ENCODE measurements around the gene PCBP2. TPM values are rescaled to one million over a fixed set of nuclear protein-coding genes. Genes with fewer than 3 reads are reported as not detected.

The PCBP2 gene
- polyA plus RNA-seq, 2 of the 4 experiments (the other 2 are of a cell fraction), result 367 to 546 TPM

DNA sequence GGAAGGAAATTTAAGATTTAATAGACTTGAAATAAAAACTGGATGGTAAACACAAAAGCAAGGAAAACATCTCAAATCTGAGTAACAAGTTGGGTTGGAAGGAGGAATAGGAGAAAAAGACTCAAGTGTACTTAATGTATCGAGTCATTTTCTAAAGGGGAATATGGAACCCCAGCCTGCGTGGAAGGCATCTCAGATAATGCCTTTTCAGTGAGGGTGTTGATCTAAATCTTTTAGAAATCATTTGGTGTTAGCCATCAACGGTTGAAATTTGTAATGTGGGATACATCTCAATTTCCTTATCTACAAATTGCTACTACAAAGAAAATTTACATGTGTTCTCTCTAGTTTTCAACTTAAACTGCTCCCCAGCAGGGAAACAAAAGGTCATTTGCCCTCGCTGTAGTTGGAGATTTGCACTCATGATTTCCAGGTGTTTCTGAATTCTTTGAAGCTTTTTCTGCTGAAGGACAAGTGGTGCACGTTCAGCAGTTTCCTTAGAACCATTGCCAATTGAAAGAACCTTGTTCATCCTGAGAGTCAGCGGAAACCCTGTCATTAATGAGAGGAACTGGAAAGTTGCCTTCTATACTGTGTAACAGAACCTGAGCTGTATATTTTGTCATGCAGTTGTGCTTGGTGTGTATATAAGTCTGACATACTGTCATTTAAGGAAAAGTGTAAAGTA is 2.2 kb downstream of the PCBP2 start:
- Histone ChIP-seq H3K9me3 (no peaks in the 10 kb centered on the region), H3K4me3 (peak overlapping the region; percentile 88), H3K27ac (0 out of 6 replicates have a peak overlapping the region, but pooled peaks of 1 of the 2 experiments have one; percentile 1), H3K4me1 (peaks cover 25% of the 10 kb centered on the region), H3K4me2 (peak overlapping the region; percentile 80)
- no peak for FAIRE-seq
- no peak for ATAC-seq
- ChIA-PET CTCF (interaction anchor here (0.6 to 1.9 kb wide), 6 partner anchors 10 to 480 kb away, joined by 3 to 7 read pairs (median 4); no protein-coding TSS in a partner anchor), POLR2A (interaction anchor here (0.6 to 1.7 kb wide), 5 partner anchors 11 to 129 kb away, joined by 3 to 4 read pairs (median 3); partner anchors contain the start of gene MAP3K12)
- DNase-seq (ENCODE audit: low read depth in 1 of 2, low spot score in 1 of 2), result no peak
- TF ChIP-seq EHF (CRISPR knock-in tag; IDR thresholded peaks at IDR 0.05) (no peak), POLR2AphosphoS2 (conservative IDR thresholded peaks at IDR 0.05; ENCODE audit: low read length) (0 out of 2 replicates have a peak, but pooled peaks have one; percentile 34)
- WGBS (ENCODE audit: missing lambda C conversion rate), result 44% methylated on average over 6 of the region's 6 CpGs

DNA sequence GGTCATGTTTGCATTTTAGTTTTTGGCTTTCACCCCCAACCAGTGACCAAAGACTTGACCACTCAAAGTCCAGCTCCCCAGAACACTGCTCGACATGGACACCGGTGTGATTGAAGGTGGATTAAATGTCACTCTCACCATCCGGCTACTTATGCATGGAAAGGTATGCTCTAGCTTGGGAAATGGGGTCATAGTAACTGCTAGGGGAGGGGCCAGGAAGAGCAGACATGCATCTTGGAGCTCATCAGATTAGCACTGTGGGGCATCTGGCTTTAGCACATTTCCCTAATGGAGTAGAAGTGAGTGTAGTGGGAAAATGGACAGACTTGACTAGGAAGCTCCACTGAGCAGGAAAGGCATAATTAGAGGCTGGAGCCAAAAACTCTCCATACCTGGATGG is 2.8 kb downstream of the PCBP2 start:
- whole genome bisulfite sequencing (ENCODE audit: missing lambda C conversion rate), result 68% methylated on average over 3 of the region's 3 CpGs
- ATAC-seq (no peak), FAIRE-seq (no peak), DNase-seq (ENCODE audit: low read depth in 1 of 2, low spot score in 1 of 2) (no peak)
- ChIA-PET CTCF (interaction anchor here (0.9 to 1.5 kb wide), 4 partner anchors 10 to 103 kb away, joined by 3 to 7 read pairs (median 4); no protein-coding TSS in a partner anchor), POLR2A (interaction anchor here (0.6 to 1.7 kb wide), 6 partner anchors 11 to 129 kb away, joined by 3 to 4 read pairs (median 3); partner anchors contain the start of gene MAP3K12)
- H3K9me3 ChIP-seq, result no peaks in the 10 kb centered on the region
- H3K4me1 ChIP-seq, result peaks cover 28% of the 10 kb centered on the region
- H3K4me3 ChIP-seq, result no peak overlapping the region; the same call in 2 of the 3 replicates
- H3K27ac ChIP-seq, result no peak overlapping the region
- H3K4me2 ChIP-seq, result peak overlapping the region; percentile 80
- TF ChIP-seq, protein P1, sequence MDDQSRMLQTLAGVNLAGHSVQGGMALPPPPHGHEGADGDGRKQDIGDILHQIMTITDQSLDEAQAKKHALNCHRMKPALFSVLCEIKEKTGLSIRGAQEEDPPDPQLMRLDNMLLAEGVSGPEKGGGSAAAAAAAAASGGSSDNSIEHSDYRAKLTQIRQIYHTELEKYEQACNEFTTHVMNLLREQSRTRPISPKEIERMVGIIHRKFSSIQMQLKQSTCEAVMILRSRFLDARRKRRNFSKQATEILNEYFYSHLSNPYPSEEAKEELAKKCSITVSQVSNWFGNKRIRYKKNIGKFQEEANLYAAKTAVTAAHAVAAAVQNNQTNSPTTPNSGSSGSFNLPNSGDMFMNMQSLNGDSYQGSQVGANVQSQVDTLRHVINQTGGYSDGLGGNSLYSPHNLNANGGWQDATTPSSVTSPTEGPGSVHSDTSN (IDR thresholded peaks at IDR 0.05), result no peak
- TF ChIP-seq MYC (IDR thresholded peaks at IDR 0.05; ENCODE audit: borderline replicate concordance, low read length) (no peak), FOSB (CRISPR knock-in tag; IDR thresholded peaks at IDR 0.05) (no peak), KDM5A (IDR thresholded peaks at IDR 0.05) (no peak), ZNF302 (CRISPR knock-in tag; IDR thresholded peaks at IDR 0.05) (no peak), JUN (IDR thresholded peaks at IDR 0.05) (no peak)
- TF ChIP-seq, protein P2, sequence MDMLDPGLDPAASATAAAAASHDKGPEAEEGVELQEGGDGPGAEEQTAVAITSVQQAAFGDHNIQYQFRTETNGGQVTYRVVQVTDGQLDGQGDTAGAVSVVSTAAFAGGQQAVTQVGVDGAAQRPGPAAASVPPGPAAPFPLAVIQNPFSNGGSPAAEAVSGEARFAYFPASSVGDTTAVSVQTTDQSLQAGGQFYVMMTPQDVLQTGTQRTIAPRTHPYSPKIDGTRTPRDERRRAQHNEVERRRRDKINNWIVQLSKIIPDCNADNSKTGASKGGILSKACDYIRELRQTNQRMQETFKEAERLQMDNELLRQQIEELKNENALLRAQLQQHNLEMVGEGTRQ (IDR thresholded peaks at IDR 0.05), result no peak
- TF ChIP-seq, protein P3, sequence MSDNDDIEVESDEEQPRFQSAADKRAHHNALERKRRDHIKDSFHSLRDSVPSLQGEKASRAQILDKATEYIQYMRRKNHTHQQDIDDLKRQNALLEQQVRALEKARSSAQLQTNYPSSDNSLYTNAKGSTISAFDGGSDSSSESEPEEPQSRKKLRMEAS (IDR thresholded peaks at IDR 0.05), result no peak
- TF ChIP-seq, protein P4, sequence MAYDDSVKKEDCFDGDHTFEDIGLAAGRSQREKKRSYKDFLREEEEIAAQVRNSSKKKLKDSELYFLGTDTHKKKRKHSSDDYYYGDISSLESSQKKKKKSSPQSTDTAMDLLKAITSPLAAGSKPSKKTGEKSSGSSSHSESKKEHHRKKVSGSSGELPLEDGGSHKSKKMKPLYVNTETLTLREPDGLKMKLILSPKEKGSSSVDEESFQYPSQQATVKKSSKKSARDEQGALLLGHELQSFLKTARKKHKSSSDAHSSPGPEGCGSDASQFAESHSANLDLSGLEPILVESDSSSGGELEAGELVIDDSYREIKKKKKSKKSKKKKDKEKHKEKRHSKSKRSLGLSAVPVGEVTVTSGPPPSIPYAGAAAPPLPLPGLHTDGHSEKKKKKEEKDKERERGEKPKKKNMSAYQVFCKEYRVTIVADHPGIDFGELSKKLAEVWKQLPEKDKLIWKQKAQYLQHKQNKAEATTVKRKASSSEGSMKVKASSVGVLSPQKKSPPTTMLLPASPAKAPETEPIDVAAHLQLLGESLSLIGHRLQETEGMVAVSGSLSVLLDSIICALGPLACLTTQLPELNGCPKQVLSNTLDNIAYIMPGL (CRISPR knock-in tag; IDR thresholded peaks at IDR 0.05; ENCODE audit: borderline replicate concordance), result no peak

DNA sequence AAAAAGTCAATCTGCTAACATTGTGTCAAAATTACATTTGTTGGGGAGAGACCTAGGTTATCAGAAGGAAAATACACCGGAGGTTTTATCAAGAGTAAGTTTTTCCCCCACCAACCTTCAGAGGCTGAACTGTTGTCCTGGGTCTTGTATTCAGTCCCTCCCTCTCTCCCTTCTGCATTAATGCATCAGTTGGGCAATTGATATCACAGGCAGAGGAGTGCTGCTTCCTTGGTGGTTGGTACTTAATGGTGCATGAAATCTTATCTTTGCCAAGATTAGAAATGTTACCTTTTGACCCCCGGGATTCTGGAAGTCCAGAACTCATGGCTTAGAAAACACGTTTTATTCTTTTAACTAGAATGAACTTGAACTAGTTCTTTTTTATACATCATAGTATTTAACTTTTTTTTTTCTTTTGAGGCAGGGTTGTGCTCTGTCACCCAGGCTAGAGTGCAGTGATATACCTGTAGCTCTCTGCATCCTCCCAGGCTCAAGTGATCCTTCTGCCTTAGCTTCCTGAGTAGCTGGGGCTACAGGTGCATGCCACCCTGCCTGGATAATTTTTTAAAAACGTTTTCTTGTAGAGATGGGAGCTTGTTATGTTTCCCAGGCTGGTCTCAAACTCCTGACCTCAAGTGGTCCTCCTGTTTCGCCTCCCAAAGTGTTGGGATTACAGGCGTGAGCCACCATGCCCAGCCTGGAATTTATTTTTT is 4.9 kb downstream of the PCBP2 start:
- no peak overlapping the region for H3K27ac ChIP-seq
- no peak for FAIRE-seq
- CTCF ChIA-PET, result no interaction called here
- WGBS (ENCODE audit: missing lambda C conversion rate), result 81% methylated on average over 6 of the region's 6 CpGs
- TF ChIP-seq EHMT2 (IDR thresholded peaks at IDR 0.05; ENCODE audit: low read depth), result no peak
- TF ChIP-seq POLR2AphosphoS2 (conservative IDR thresholded peaks at IDR 0.05; ENCODE audit: low read length), result 0 out of 2 replicates have a peak, but pooled peaks have one; percentile 48
- TF ChIP-seq, protein P5, sequence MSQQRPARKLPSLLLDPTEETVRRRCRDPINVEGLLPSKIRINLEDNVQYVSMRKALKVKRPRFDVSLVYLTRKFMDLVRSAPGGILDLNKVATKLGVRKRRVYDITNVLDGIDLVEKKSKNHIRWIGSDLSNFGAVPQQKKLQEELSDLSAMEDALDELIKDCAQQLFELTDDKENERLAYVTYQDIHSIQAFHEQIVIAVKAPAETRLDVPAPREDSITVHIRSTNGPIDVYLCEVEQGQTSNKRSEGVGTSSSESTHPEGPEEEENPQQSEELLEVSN (IDR thresholded peaks at IDR 0.05; ENCODE audit: borderline replicate concordance, low read depth), result no peak
- TF ChIP-seq HEYL (CRISPR knock-in tag; IDR thresholded peaks at IDR 0.05), result no peak
- DNase-seq (ENCODE audit: low read depth in 1 of 2, low spot score in 1 of 2), result no peak
- no peak overlapping the region for H3K4me2 ChIP-seq
- H3K4me1 ChIP-seq, result peaks cover 42% of the 10 kb centered on the region
- no peak for ATAC-seq
- H3K9me3 ChIP-seq, result no peaks in the 10 kb centered on the region
- POLR2A ChIA-PET, result no interaction called here
- H3K4me3 ChIP-seq, result no peak overlapping the region

Data from A549 (cell line).